GM12878 (cell line): ENCODE data around the gene HACD4. TPM values are rescaled to one million over a fixed set of nuclear protein-coding genes. Genes with fewer than 3 reads are reported as not detected.

Experiments
- ATAC-seq: fragments of 200-7000 bp; cut with Tn5 transposase; 3 replicates; pipeline ENCODE4 v1.9.1; 2020; ENCODE audit warnings: mild to moderate bottlenecking, moderate library complexity
- BruUV-seq: library from RNA; stranded (reverse); fragments of 400-500 nt; replicated peaks from 2 replicates; lab custom pipeline; 2021; lab: Mats Ljungman, UMichigan
- CTCF ChIA-PET: fragments of 300-600 bp; sonication (Branson Sonifier 250); formaldehyde crosslinking; extraction: SDS; loops from one replicate; lab custom pipeline; 2021; ENCODE audit warnings: inconsistent platforms; lab: Yijun Ruan, JAX
- POLR2A ChIA-PET: fragments of 350-600 bp; formaldehyde crosslinking; extraction: SDS; loops from one replicate; lab custom pipeline; 2021; ENCODE audit warnings: inconsistent platforms; lab: Charles Lee
- RAD21 ChIA-PET: fragments of 300-600 bp; sonication (Branson Sonifier 250); formaldehyde crosslinking; loops from one replicate; lab custom pipeline; 2023; ENCODE audit warnings: antibody characterized with exemption; ENCODE audit not compliant: unreplicated experiment; lab: Charles Lee
- SMC1A ChIA-PET: fragments of 300-600 bp; sonication (Branson Sonifier 250); formaldehyde crosslinking; loops from one replicate; lab custom pipeline; 2023; ENCODE audit not compliant: unreplicated experiment, uncharacterized antibody; lab: Charles Lee
- DNase-seq: peaks from one replicate; pipeline ENCODE4 v3.0.0-alpha.2; 2011; ENCODE audit warnings: low read depth, low spot score
- FAIRE-seq: peaks from 3 replicates; lab custom pipeline; 2011; peaks lifted over from hg19 to GRCh38; lab: Jason Lieb, UNC
- H2AFZ ChIP-seq: 2 replicates; pipeline ENCODE4 v1.6.0; 2011; ENCODE audit warnings: low read depth, low read length, control low read depth; ENCODE audit not compliant: control insufficient read depth
- H3K27ac ChIP-seq: 2 replicates; pipeline ENCODE4 v1.5.1; 2011; ENCODE audit warnings: control low read depth; ENCODE audit not compliant: control insufficient read depth, insufficient read depth
- H3K27me3 ChIP-seq, 2 experiments: replicated peaks in 1 of 2; 2 replicates each; pipeline versions ENCODE4 v1.6.0 to v1.6.1; 2011; ENCODE audit warnings: low read length in 1 of 2; ENCODE audit not compliant: control insufficient read depth in 2 of 2, insufficient read depth in 2 of 2
- H3K36me3 ChIP-seq, 2 experiments: 2 replicates each; pipeline ENCODE4 v1.5.1; 2011; ENCODE audit warnings: low read length in 1 of 2; ENCODE audit not compliant: control insufficient read depth in 2 of 2, insufficient read depth in 2 of 2
- H3K4me1 ChIP-seq: 2 replicates; pipeline ENCODE4 v1.6.1; 2011; ENCODE audit warnings: mild to moderate bottlenecking, low read length, moderate library complexity, mixed read lengths; ENCODE audit not compliant: control insufficient read depth, insufficient read depth
- H3K4me2 ChIP-seq: 2 replicates; pipeline ENCODE4 v1.6.0; 2011; ENCODE audit warnings: control low read depth; ENCODE audit not compliant: control insufficient read depth, insufficient read depth
- H3K4me3 ChIP-seq: fragments of 200-600 bp; sonication (generic); 2 replicates; pipeline ENCODE4 v1.5.1; 2016
- H3K79me2 ChIP-seq: 2 replicates; pipeline ENCODE4 v1.6.0; 2011; ENCODE audit warnings: low read length; ENCODE audit not compliant: control insufficient read depth, insufficient read depth
- H3K9ac ChIP-seq: 2 replicates; pipeline ENCODE4 v1.8.0; 2011; ENCODE audit warnings: low read length, control low read depth, mixed read lengths; ENCODE audit not compliant: control insufficient read depth, insufficient read depth
- H3K9me3 ChIP-seq: replicated peaks from 3 replicates; pipeline ENCODE4 v1.5.1; 2011; ENCODE audit warnings: mild to moderate bottlenecking, low read length; ENCODE audit not compliant: control insufficient read depth, insufficient read depth
- H4K20me1 ChIP-seq: 2 replicates; pipeline ENCODE4 v1.6.0; 2011; ENCODE audit not compliant: control insufficient read depth, insufficient read depth
- EGR1 ChIP-seq, 2 experiments: IDR thresholded peaks; 1 replicate in 1 of 2; 2 replicates in 1 of 2; pipeline ENCODE4 v1.6.1; 2011 to 2012; ENCODE audit warnings: low read depth in 2 of 2, low read length in 2 of 2, borderline replicate concordance in 1 of 2, mild to moderate bottlenecking in 1 of 2, moderate library complexity in 1 of 2
- HCFC1 ChIP-seq: fragments of 150-350 bp; IDR thresholded peaks from 2 replicates; pipeline ENCODE4 v1.6.1; 2014; ENCODE audit warnings: low read length
- IKZF2 ChIP-seq, 2 experiments: fragments of 450-650 bp; IDR thresholded peaks; 2 replicates each; pipeline ENCODE4 v1.6.1; 2017; ENCODE audit warnings: mild to moderate bottlenecking in 2 of 2, moderate library complexity in 2 of 2
- RELB ChIP-seq: fragments of 450-650 bp; IDR thresholded peaks from 2 replicates; pipeline ENCODE4 v1.6.1; 2017; ENCODE audit warnings: low read depth, mild to moderate bottlenecking, moderate library complexity
- RUNX3 ChIP-seq: IDR thresholded peaks from 2 replicates; pipeline ENCODE4 v1.6.1; 2012; ENCODE audit warnings: low read length, inconsistent platforms
- SPI1 ChIP-seq: IDR thresholded peaks from 2 replicates; pipeline ENCODE4 v1.6.1; 2011; ENCODE audit warnings: low read depth, mild to moderate bottlenecking, low read length, moderate library complexity, borderline replicate concordance; ENCODE audit not compliant: insufficient read depth
- WGBS: methylation state at CpG from one replicate; pipeline ENCODE4 v1.1.6; 2016; ENCODE audit warnings: low lambda C conversion rate; ENCODE audit not compliant: insufficient replicate concordance, insufficient coverage; ENCODE audit errors: missing lambda C conversion rate; 5-methylcytosine and 5-hydroxymethylcytosine counted together
- in situ Hi-C: fragments of 300-500 bp; cut with MboI; formaldehyde crosslinking; loops from 9 replicates; pipeline ENCODE4 v1.14.3; 2018; ENCODE audit warnings: mixed read lengths
- intact Hi-C: fragments of 100-400 bp; cut with micrococcal nuclease; formaldehyde crosslinking; loops from one replicate; pipeline ENCODE4 v1.14.2; 2022; ENCODE audit not compliant: unreplicated experiment
- polyA plus RNA-seq, 11 experiments: library from polyadenylated mRNA; depleted of rRNA in 4 of 11; unstranded in 6 of 11; stranded (reverse) in 5 of 11; fragments of >200 nt; fragmentation: Nextera tagmentation in 4 of 11; fragmentation: Illumina TruSeq in 1 of 11; extraction: Ambion mirVana in 4 of 11; extraction: Trizol in 1 of 11; gene quantifications; 1 replicate in 1 of 11; 2 replicates in 10 of 11; pipeline versions ENCODE4 v1.2.1 to v1.2.3, GENCODE V29; 2011 to 2016; ENCODE audit warnings: inconsistent platforms in 2 of 11, missing spikeins in 2 of 11, low read depth in 1 of 11
- total RNA-seq, 4 experiments: library from RNA; depleted of rRNA in 3 of 4; stranded (reverse); fragments of >200 nt in 3 of 4; fragmentation: Illumina TruSeq in 1 of 4; extraction: Trizol in 1 of 4; gene quantifications; 2 replicates each; pipeline versions ENCODE4 v1.2.1 to v1.2.3, GENCODE V29; 2013 to 2021

Gene HACD4
- total and polyA plus RNA-seq, 10 of the 15 experiments (the other 5 are each of a cell fraction or from before 2014, with no cell fraction given): 3.2 to 7.6 (median 5.7) TPM

DNA sequence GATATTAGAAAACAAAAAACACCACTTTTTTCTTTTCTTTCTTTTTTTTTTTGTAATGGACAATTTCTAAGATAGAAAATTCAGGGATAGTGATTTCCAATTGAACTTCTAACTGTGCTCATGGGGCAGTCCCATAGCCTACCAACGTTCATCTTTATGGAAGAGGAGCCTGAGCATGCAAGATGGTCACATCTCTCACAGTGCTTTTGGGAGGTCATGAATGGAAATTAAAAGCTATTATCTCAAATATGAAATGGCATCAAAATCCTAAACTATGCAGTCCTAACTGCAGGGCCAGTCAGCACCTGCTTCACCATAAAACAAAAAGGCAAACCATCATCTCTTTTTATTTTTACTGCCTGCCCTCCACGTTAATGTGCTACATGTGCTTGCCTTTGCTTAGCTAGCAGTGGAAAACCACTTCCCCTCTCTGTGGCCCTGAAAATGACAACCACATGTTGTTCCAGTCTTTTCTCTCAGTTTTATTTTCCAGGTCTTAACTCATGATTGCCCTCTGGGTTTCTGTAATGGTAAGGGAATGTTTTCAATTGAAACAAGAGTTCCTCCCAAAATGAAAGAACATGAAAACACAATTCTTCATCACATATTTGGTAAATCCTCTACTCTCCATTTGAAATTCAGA, 29.6 kb upstream of the HACD4 start:
- Histone ChIP-seq H3K79me2 (no peaks in the 10 kb centered on the region), H3K9me3 (no peaks in the 10 kb centered on the region), H3K27me3 (no peaks in the 10 kb centered on the region), H3K4me3 (no peak overlapping the region), H3K9ac (no peak overlapping the region), H3K27ac (no peak overlapping the region), H4K20me1 (no peaks in the 10 kb centered on the region), H3K4me1 (peaks cover 7% of the 10 kb centered on the region), H3K4me2 (no peak overlapping the region), H2AFZ (0 out of 2 replicates have a peak overlapping the region, but pooled peaks have one; percentile 7), H3K36me3 (no peaks in the 10 kb centered on the region)
- ATAC-seq (peak; percentile 67), DNase-seq (peak; percentile 12), FAIRE-seq (peak; percentile 7)
- ChIA-PET POLR2A (no interaction called here), CTCF (interaction anchor here (1.1 to 2.5 kb wide), 4 partner anchors 14 to 1134 kb away, joined by 4 to 6 read pairs (median 4); no protein-coding TSS in a partner anchor), RAD21 (interaction anchor here (0.6 kb wide), 1 partner anchor 536 kb away, joined by 3 read pairs; no protein-coding TSS in a partner anchor), SMC1A (interaction anchor here (0.8 to 2.0 kb wide), 5 partner anchors 14 to 311 kb away, joined by 3 to 7 read pairs (median 3); no protein-coding TSS in a partner anchor)
- WGBS: 0% methylated on average over 2 of the region's 2 CpGs
- no TSS peak for BruUV-seq
- no peak for TF ChIP-seq HCFC1
- peak in 1 of 2 experiments; percentile 44; a peak in 2 of 4 replicates for TF ChIP-seq IKZF2 (IDR thresholded peaks at IDR 0.05)
- peak; percentile 74; the same call in 1 of the 2 replicates for TF ChIP-seq SPI1
- TF ChIP-seq EGR1 (IDR thresholded peaks at IDR 0.05; ENCODE audit: borderline replicate concordance in 1 of 2, low read depth in 2 of 2, low read length in 2 of 2): no peak
- TF ChIP-seq RELB: peak; percentile 43; the same call in 1 of the 2 replicates
- peak; percentile 71 for TF ChIP-seq RUNX3
- intact Hi-C loops: no loop called here
- in situ Hi-C loops: no loop called here
